ENCODE measurements around the gene FYCO1.

Gene FYCO1

DNA sequence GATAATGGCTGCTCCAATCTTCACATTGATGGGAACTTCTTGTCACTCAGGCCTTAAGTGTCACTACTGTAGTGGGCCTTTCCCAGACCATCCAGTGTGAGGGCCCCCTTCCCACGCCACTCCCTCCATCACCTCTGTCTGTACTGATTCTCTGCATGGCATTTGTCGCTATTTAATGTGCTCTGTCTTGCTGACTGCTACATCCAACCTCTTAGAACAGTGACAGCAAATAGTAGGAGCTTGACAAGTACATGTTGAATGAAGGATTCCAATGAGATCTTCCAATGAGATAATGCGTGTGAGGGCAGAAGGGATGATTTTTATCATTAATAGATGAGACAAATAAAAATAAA lies 114.9 kb downstream of the FYCO1 start:
- FAIRE-seq, result no peak

DNA sequence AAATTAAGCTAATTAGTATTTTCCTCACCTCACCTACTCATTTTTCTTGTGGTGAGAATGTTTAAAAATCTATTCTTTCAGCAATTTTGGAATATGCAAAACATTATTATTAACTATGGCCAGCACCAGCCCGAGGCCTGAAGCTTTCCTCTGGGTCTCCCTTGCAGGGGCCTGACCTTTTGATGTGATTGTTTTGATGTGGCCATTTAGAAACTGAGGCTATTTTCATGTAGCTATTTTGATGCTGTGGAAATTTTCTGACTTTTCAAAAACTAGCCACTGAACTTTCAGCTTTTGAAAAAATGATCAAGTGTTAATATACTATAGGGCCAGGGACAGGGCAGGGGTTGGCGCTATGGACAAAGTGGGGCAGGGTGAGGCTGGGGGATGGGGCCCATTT lies 117.5 kb downstream of the FYCO1 start:
- no peak for FAIRE-seq

DNA sequence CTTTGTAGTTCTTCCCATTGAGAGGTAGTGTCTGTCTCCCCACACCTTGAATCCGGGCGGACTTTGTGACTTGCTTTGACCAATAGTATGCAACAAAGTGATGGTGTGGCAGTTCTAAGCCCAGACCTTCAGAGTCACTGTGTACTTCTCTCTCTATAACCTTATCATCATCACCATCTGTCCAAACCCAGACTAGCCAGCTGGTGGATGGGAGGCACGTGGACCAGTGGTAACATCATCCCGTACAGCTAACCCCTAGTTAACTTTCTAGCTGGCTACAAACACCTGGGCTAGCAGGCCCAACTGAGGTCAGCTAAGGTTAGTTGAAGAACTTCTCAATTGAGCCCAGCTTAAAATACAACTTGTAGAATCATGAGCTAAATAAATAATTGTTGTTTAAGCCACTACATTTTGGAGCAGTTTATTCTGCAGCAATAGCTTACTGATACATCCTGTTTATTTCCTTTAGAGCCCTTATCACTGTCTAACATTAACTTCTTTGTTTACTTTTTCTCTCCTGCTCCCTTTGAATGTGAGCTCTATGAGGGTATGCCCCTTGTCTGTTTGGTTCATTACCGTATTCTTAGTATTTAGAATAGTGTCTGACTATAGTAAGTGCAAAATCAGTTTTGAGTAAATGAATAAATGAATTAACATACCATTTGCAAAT lies 120.8 kb downstream of the FYCO1 start:
- no peak for FAIRE-seq

- no peak for FAIRE-seq
These were observed 122.0 kb downstream of the FYCO1 start for GRCh38 chr3:45873638-45874037.

- FAIRE-seq, result no peak
These were observed 122.6 kb downstream of the FYCO1 start for GRCh38 chr3:45873036-45873435.

- FAIRE-seq, result no peak
These were observed 123.1 kb downstream of the FYCO1 start for GRCh38 chr3:45872569-45872968.

DNA sequence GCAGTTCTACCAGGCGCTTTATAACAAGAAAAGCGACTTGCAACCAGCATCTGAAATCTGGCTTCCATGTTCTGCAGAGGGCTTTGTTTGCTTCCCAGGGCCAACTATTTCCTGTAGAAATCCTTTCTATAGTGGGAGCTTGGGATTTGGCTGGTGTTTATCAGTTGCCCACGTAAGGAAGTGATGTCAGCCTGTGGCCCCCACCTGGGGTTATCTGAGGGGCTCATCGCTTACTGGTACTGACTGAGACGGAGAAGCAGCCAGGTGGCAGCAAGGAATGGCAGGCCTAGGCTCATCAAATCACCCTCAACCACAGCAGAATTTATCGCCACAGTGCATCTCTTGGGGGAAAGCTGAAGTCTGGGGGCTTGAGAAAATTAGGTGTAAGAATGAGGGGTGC lies 123.8 kb downstream of the FYCO1 start:
- no peak for FAIRE-seq

- no peak for FAIRE-seq
These were observed 125.5 kb downstream of the FYCO1 start for GRCh38 chr3:45870099-45870498.

DNA sequence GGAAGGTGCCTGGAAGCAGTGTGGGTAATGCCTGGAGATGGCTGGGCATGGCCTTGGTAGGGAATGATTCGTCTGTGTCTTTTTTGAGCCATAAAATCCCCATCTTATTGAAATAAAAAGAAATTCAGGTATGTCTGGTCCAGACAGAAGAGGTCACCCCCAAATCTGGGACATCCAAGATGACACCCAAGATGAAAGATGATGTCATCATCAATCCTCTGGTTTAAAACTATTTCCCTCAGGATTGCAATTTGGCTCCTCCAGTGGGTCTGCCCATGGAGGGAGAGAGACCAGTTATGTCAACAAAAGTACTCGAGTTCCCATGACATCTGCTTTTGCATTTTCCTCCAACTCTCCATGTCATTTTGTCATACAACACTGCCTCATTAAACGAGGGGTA lies 126.0 kb downstream of the FYCO1 start:
- FAIRE-seq, result no peak

- no peak for FAIRE-seq
These were observed 127.0 kb downstream of the FYCO1 start for GRCh38 chr3:45868650-45869049.

DNA sequence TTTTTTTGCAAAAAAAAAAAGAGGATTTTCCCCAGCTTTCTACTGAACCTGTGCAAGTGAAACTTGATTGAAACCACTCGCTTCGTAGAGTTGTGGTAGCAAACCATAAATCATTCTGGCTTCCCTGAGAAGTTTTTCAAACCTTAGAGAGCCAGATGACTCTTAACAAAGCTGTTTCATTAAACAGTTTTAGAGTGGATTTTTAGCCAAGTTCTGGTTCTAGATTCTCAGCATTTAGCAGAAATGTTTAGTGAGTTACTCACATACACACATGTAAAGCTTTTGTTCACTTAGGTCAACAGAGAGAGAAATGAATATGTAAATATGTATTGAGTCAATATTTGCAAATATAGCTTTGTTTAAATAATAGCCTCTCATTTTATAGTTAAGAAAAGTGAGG lies 127.4 kb downstream of the FYCO1 start:
- no peak for FAIRE-seq
